GM21515 (cell line): ENCODE measurements around the gene NCAPG2.
A peak's percentile ranks its signal among the peaks of the same experiment; 100 is the strongest.

Experiments
- ATAC-seq: cut with Tn5 transposase; IDR thresholded peaks from one replicate; pipeline ENCODE4 v1.9.1; 2021; ENCODE audit not compliant: unreplicated experiment

NCAPG2 gene

GRCh38 chr7:158603773-158604755, 100.5 kb downstream of the NCAPG2 start:
- peak; percentile 15 for ATAC-seq

- ATAC-seq: peak; percentile 59
Measured at GRCh38 chr7:158602905-158603772, 101.5 kb downstream of the NCAPG2 start.

GRCh38 chr7:158602041-158602440, 102.6 kb downstream of the NCAPG2 start:
- no peak for ATAC-seq

GRCh38 chr7:158601090-158601489, 103.5 kb downstream of the NCAPG2 start:
- ATAC-seq: no peak

DNA sequence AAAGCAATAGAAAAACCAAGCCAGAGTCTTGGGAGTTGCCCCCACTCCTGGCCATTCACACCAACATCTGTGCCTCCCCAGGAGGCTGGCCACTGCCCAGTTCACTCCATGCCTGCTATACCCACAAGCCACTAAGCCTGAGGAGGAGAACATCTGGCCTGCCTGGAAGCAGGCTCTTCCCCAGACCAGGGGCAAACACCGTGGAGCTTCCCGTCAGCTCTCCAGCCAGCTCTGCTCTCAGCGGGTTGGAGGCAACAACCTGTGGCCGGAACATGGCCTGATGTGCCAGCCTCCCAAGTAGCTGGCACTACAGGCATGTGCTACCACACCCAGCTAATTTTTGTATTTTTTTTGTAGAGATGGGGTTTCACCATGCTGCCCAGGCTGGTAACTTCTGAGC, 107.9 kb downstream of the NCAPG2 start:
- no peak for ATAC-seq

DNA sequence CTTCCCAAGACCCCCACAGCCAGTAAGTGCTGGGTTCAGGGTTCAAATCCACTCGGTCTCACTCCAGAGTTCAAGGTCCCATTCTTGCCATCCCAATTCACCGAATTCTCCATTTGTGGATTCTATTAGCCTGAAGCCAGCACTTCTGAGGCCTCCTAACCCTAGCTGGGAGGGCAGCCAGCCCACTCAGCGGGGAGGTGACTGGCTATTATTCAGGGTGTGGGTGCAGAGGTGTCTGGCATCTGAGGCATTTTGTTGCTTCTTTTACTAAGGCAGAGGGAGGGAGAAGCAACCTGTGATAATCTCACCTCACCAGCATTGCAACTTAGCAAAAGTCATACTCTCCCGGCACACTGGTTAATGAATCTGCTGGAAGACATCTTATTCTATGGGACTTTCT, 108.3 kb downstream of the NCAPG2 start:
- ATAC-seq: no peak

- no peak for ATAC-seq
Measured at GRCh38 chr7:158595068-158595467, 109.5 kb downstream of the NCAPG2 start.

DNA sequence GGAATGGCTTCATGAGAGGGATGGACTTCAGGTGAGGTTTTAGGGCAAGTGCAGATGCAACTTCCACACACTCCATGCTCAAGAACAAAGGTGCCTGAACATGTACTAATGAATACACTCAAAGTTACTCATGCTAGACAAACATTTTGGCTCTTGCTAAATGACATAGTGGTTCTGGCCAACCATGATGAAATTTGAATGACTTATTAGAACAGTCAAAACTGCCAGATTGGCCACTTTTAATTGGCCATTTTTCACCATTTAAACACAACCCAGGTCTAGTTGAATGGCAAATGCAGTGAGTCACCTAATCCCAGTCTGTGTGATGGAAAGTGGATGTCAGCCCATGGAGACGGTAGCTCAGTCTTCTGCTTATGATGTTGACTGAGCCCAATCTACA, 112.1 kb downstream of the NCAPG2 start:
- ATAC-seq: no peak

DNA sequence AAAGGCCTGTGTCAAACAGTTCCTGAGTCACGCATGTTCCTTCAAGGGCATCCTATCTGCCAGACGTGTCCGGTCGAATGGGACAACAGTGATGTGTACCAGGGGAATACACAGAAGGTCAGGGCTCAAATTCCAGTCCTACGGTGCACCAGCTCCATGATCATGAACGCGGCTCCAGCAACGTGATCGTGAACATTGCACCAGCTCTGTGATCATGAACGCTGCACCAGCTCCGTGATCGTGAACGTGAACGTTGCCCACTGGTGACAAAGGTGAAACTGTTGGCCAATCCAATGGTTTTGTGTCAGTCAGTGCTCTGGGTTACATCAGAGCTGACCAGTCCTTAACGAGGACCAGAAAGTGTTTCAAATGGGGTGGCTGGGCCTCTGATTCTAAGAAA, 112.7 kb downstream of the NCAPG2 start:
- no peak for ATAC-seq

DNA sequence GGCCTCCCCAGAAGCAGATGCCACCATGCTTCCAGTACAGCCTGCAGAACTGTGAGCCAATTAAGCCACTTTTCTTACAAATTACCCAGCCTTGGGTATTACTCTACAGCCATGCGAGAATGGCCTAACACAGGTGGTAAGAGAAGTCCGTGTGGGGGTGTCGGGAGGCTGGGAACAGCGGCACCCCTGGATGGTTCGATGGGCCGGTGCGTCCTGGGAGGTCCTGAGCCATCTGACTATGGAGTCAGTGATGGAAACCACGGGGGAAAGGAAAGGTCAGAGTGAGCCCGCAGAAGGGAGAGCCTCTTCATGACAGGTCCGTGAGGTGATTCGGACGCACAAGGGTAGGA, 114.4 kb downstream of the NCAPG2 start:
- no peak for ATAC-seq

GRCh38 chr7:158589653-158590052, 115.0 kb downstream of the NCAPG2 start:
- ATAC-seq: no peak

GRCh38 chr7:158588878-158589442, 115.6 kb downstream of the NCAPG2 start:
- ATAC-seq: no peak

GRCh38 chr7:158588085-158588877, 116.3 kb downstream of the NCAPG2 start:
- ATAC-seq: no peak

DNA sequence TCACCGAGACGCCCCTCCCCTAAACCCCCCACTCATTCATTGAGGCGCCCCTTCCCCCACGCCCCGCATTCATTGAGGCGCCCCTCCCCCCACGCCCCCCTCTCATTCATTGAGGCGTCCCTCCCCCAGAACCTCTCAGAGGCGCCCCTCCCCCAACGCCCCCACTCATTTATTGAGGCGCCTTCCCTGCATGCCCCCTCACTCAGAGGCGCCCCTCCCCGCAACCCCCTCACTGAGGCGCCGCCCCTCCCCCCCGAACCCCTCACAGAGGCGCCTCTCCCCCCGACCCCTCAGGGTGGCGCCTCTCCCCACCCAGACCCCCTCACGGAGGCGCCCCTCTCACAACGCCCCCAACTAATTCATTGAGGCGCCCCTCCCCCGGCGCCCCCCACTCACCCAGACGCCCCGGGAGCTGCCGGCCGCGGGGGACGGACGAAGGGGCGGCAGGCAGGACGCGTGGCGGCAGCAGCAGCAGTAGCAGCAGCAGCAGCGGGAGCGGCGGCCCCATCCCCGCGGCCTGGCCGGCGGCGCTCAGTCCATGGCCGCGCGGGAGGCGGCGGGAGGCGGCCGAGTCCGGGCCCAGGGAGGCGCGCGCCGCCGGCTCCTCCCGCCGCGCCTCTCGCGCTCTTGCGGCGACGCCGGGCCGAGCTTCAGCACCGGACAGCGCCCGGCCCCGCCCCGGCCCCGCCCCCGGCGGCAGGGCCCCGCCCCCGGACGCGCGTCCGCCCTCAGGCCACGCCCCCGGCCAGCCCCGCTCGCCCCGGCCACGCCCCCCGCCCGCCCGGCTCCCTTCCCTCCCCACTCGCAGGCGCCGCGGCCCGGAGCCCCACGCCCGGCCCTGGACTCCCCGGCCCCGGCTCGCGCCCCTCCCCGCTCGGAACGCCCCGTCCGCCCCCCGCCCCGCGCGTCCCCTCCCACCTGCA, 117.2 kb downstream of the NCAPG2 start, which contains the start of gene PTPRN2:
TSS of gene PTPRN2 (minus strand) at position 662 of the 923 bp plus-strand sequence.
- ATAC-seq: no peak

DNA sequence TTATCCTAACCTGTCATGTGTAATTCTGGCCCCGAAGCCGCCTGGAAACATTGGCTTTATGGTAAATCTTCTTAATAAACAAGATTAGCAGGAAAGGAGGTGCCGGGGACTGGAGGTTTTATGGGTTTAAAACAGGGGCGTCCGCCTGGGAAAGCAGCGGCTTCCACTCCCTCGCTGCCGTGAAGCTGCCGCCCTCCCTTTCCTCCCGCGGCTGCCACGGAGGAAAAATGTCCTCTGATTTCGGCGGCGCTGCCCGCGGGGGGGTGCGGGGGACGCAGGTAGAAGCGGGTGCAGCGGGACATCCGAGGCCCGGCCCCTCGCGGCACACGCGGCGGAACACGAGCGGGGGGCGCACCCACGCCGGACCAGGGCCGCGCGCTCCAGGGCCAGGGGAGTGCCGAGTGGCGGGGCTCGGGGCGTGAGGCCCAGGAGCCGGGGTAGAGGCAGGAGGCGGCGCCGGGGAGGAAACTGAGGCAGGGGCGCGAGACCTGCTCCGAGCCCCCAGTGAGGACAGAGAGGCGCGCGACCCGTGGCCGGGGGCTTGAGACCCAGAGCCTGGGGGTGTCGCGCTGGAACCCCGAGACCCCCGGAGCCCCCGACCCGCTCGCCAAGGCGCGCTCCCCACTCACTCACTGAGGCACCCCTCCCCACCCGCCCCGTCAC, 118.0 kb downstream of the NCAPG2 start:
- ATAC-seq: no peak

DNA sequence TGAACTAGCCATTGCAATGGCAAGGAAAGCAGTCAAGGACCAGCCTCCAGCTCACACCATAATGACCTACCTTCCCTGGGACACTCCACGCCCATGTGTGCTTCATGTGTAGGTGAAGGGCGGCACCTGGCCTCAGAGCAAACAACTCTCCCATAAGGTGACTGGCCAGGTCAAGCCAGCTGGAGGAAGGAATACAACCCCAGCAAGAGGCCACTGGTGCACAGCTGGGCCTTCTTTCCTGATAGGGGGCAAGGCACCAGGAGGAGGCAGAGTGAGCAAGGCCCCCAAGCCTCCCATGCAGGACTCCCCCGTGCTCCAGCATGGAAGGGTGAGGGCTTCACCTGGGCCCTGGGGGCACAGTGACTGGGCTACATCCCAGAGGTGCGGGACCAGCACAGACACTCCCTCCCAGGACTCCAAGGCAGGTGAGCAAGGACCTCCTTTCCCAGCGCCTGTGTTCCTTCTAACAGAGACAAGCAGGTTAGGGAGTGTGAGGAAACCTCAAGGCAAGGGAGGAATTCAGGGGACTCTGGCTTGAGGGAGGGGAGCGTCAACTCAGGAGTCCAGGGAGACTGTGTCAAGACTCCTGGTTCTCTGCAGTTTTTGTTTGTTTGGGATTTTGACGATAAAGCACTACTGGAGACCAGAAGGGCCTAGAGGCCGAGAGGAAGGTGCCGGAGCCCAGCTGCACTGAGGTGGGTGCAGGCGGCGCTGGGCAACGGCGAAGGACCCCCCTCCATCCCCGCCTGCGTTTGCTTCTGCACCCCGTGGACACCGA, 118.7 kb downstream of the NCAPG2 start:
- ATAC-seq: no peak

- ATAC-seq: no peak
Measured at GRCh38 chr7:158584407-158584806, 120.2 kb downstream of the NCAPG2 start.

- ATAC-seq: no peak
Measured at GRCh38 chr7:158583810-158584209, 120.8 kb downstream of the NCAPG2 start.
